Right lobe of liver (tissue), 6 donors: Measurements from ENCODE around the gene CTRB1. TPM values are rescaled to one million over a fixed set of nuclear protein-coding genes. Genes with fewer than 3 reads are reported as not detected.
"Not testable (repeated sequence)": the region's sequence is repeated elsewhere in the genome, so short reads cannot be mapped to it uniquely, and the experiment has no call there.

Source experiments
- ATAC-seq, 4 donors: fragments of 200-7000 bp; cut with Tn5 transposase; one replicate each; pipeline ENCODE4 v1.9.1; 2020; ENCODE audit warnings: mild to moderate bottlenecking in 4 of 4, moderate library complexity in 4 of 4
- DNase-seq, 3 donors: peaks; one replicate each; pipeline ENCODE4 v3.0.0-alpha.2; 2020
- H3K27ac ChIP-seq, 3 donors: fragments of 200-600 bp; one replicate each; pipeline ENCODE4 v1.8.0; 2022
- H3K27me3 ChIP-seq, 2 donors: fragments of 200-600 bp; one replicate each; pipeline ENCODE4 v1.8.0; 2022
- H3K36me3 ChIP-seq, 4 donors: fragments of 200-600 bp; sonication (generic) in 1 of 4; one replicate each; pipeline versions ENCODE4 v1.5.1 to v1.8.0; 2017 to 2022; ENCODE audit warnings: control low read depth in 1 of 4
- H3K4me1 ChIP-seq, 4 donors: fragments of 200-600 bp; sonication (generic) in 1 of 4; one replicate each; pipeline versions ENCODE4 v1.5.1 to v1.8.0; 2017 to 2022; ENCODE audit warnings: control low read depth in 1 of 4
- H3K4me3 ChIP-seq, 3 donors: fragments of 200-600 bp; one replicate each; pipeline ENCODE4 v1.8.0; 2022
- H3K9me3 ChIP-seq, 4 donors: fragments of 200-600 bp; sonication (generic) in 1 of 4; one replicate each; pipeline versions ENCODE4 v1.5.1 to v1.8.0; 2017 to 2022; ENCODE audit warnings: control low read depth in 1 of 4
- CTCF ChIP-seq, 4 donors: fragments of 200-600 bp in 3 of 4; fragments of 450-650 bp in 1 of 4; IDR thresholded peaks; one replicate each; pipeline versions ENCODE4 v1.5.1 to v1.8.0; 2016 to 2022; ENCODE audit warnings: antibody characterized with exemption in 4 of 4, mild to moderate bottlenecking in 2 of 4
- POLR2A ChIP-seq: fragments of 450-650 bp; IDR thresholded peaks from one replicate; pipeline ENCODE4 v1.6.1; 2017; ENCODE audit warnings: antibody characterized with exemption, mild to moderate bottlenecking
- WGBS: methylation state at CpG from one replicate; pipeline ENCODE4 v1.1.6; 2018; ENCODE audit warnings: low coverage, low lambda C conversion rate; ENCODE audit not compliant: insufficient coverage; ENCODE audit errors: missing lambda C conversion rate; 5-methylcytosine and 5-hydroxymethylcytosine counted together
- intact Hi-C, 2 donors: fragments of 100-400 bp; cut with DNase I; formaldehyde crosslinking; loops; one replicate each; pipeline versions ENCODE4 v1.11.2 to v1.14.1; 2022
- total RNA-seq, 6 experiments: library from RNA; depleted of rRNA in 2 of 6; stranded (reverse); fragments of >200 nt in 2 of 6; fragmentation: NEBNext Ultra II Directional in 3 of 6; extraction: Animal tissue kit (Norgen Biotek cat#: 25700) in 3 of 6; gene quantifications; one replicate each; pipeline versions ENCODE4 v1.1.0 to v1.2.4, GENCODE V29; 2016 to 2023
- donor health status: DM: no; HTN: yes; CAD: no.
- donor health status: DM: no; HTN: no; CAD: no.
- donor health status: DM: no; HTN: no; CAD: no.
- donor health status: DM: no; HTN: yes; CAD: no.
- donor health status: DM: no; HTN: yes; CAD: no.

CTRB1 gene
- total RNA-seq, 6 experiments from 2014 or later, result not detected

GRCh38 chr16:75202069-75202590 is 16.7 kb upstream of the CTRB1 start:
- no peaks in the 10 kb centered on the region for H3K36me3 ChIP-seq

GRCh38 chr16:75203096-75203495 is 15.7 kb upstream of the CTRB1 start:
- DNase-seq, result peak in 2 of 3 donors; percentile 9 to 14
- Histone ChIP-seq H3K27ac (no peak overlapping the region), H3K27me3 (no peaks in the 10 kb centered on the region), H3K9me3 (no peaks in the 10 kb centered on the region), H3K4me3 (no peak overlapping the region), H3K4me1 (no peaks in the 10 kb centered on the region), H3K36me3 (no peaks in the 10 kb centered on the region)
- TF ChIP-seq POLR2A (no peak), CTCF (IDR thresholded peaks at IDR 0.05) (no peak)
- intact Hi-C loops, result no loop called here
- ATAC-seq, result no peak
- 81% methylated on average over 6 of the region's 12 CpGs for WGBS

More at GRCh38 chr16:75202069-75202590, 16.7 kb upstream of the CTRB1 start:
- WGBS, result 94% methylated on average over 9 of the region's 13 CpGs
- DNase-seq (peak in 1 of 3 donors; percentile 4), ATAC-seq (no peak)
- no peak overlapping the region for H3K4me3 ChIP-seq
- H3K4me1 ChIP-seq, result no peaks in the 10 kb centered on the region
- H3K27me3 ChIP-seq, result no peaks in the 10 kb centered on the region
- no peak overlapping the region for H3K27ac ChIP-seq
- H3K9me3 ChIP-seq, result no peaks in the 10 kb centered on the region
- intact Hi-C loops, result no loop called here
- TF ChIP-seq POLR2A (no peak), CTCF (IDR thresholded peaks at IDR 0.05) (no peak)

GRCh38 chr16:75203667-75204409 is 14.9 kb upstream of the CTRB1 start:
- WGBS, result 43% methylated on average over 4 of the region's 13 CpGs
- DNase-seq (peak in 2 of 3 donors; percentile 13 to 43), ATAC-seq (no peak)
- intact Hi-C loops, result no loop called here
- Histone ChIP-seq H3K4me3 (no peak overlapping the region), H3K4me1 (no peaks in the 10 kb centered on the region), H3K27ac (no peak overlapping the region), H3K36me3 (no peaks in the 10 kb centered on the region), H3K9me3 (no peaks in the 10 kb centered on the region), H3K27me3 (no peaks in the 10 kb centered on the region)
- no peak for TF ChIP-seq POLR2A

- Histone ChIP-seq H3K9me3 (no peaks in the 10 kb centered on the region), H3K36me3 (no peaks in the 10 kb centered on the region), H3K4me3 (no peak overlapping the region), H3K27ac (no peak overlapping the region), H3K4me1 (no peaks in the 10 kb centered on the region), H3K27me3 (no peaks in the 10 kb centered on the region)
- no CpG with 5 or more reads among the region's 6 CpGs for WGBS
- no peak for TF ChIP-seq POLR2A
- no peak for TF ChIP-seq CTCF (IDR thresholded peaks at IDR 0.05)
- DNase-seq (peak in 2 of 3 donors; percentile 4 to 25), ATAC-seq (peak in 1 of 4 donors; percentile 9)
- intact Hi-C loops, result no loop called here
These were observed 14.4 kb upstream of the CTRB1 start for GRCh38 chr16:75204410-75204758.

- H3K27ac ChIP-seq, H3K4me1 ChIP-seq, DNase-seq, intact Hi-C loops, H3K9me3 ChIP-seq, H3K4me3 ChIP-seq, H3K36me3 ChIP-seq, H3K27me3 ChIP-seq: not testable (repeated sequence)
- peak in 2 of 4 donors; percentile 11 for ATAC-seq
- WGBS, result no CpG with 5 or more reads among the region's 20 CpGs
These were observed 13.9 kb upstream of the CTRB1 start for GRCh38 chr16:75204905-75205304.

- WGBS, result no CpG with 5 or more reads among the region's 19 CpGs
- DNase-seq, result peak in 1 of 3 donors; percentile 41
- H3K4me1 ChIP-seq, H3K27ac ChIP-seq, H3K36me3 ChIP-seq, H3K9me3 ChIP-seq, intact Hi-C loops, H3K27me3 ChIP-seq, H3K4me3 ChIP-seq, ATAC-seq: not testable (repeated sequence)
These were observed 13.3 kb upstream of the CTRB1 start for GRCh38 chr16:75205438-75205837.

- intact Hi-C loops, result loop anchor here in 1 of 2 donors (2.0 kb wide), 1 partner anchor 19 kb away; no protein-coding TSS in a partner anchor
- 80% methylated on average over 1 of the region's 25 CpGs for WGBS
- H3K27ac ChIP-seq, H3K36me3 ChIP-seq, H3K9me3 ChIP-seq, H3K27me3 ChIP-seq, H3K4me3 ChIP-seq, H3K4me1 ChIP-seq: not testable (repeated sequence)
- DNase-seq, result peak in 2 of 3 donors; percentile 10 to 27
- ATAC-seq, result peak in 1 of 4 donors; percentile 4
These were observed 12.6 kb upstream of the CTRB1 start for GRCh38 chr16:75205961-75206748.
